ENCODE measurements around the gene SF3A2. TPM values are rescaled to one million over a fixed set of nuclear protein-coding genes. Genes with fewer than 3 reads are reported as not detected.

SF3A2 gene
- total and polyA plus RNA-seq, 10 of the 15 experiments (the other 5 are each of a cell fraction or from before 2014, with no cell fraction given), result 0.33 to 143 (median 30.6) TPM

DNA sequence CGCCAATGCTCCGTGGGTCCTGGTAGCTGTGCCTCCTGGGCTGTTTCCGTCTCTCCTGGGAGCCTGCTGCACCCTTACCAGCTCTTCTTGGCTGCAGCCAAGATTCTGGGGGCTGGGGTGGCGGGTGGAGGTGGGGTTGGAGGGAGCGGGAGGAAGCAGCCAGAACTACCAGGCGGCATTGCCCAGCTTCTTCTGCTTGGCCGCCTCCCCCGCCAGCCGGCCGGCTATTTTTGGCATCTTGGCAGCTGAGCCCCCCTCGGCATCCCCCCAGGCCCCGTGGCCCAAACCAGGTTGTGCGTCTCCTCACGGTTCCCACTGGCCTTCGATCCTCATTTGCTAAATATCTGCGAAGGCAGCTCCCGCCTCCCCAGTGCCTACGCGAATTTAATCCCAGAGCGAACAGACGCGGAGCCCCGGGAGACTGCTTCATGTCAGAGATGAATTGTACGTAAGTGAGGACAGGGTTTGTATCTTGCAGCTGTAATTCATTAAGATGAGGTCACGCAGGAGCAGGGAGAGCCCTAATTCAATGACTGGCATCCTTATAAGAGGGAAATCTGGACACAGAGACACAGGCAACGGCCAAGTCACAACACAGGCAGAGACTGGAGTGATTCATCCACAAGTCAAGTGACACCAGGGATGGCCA, 58.2 kb downstream of the SF3A2 start:
- Histone ChIP-seq H3K4me1 (ENCODE audit: control insufficient read depth, insufficient read depth, low read length) (peaks cover 11% of the 10 kb centered on the region), H3K9ac (ENCODE audit: control insufficient read depth, insufficient read depth, low read length) (no peak overlapping the region), H3K27ac (ENCODE audit: control insufficient read depth, insufficient read depth) (no peak overlapping the region), H3K9me3 (replicated peaks; ENCODE audit: control insufficient read depth, insufficient read depth, low read length) (no peaks in the 10 kb centered on the region), H4K20me1 (ENCODE audit: control insufficient read depth, insufficient read depth) (no peaks in the 10 kb centered on the region; the same call in 1 of the 2 replicates), H3K79me2 (ENCODE audit: control insufficient read depth, insufficient read depth, low read length) (no peaks in the 10 kb centered on the region; the same call in 1 of the 2 replicates), H3K27me3 (replicated peaks in 1 of 2; ENCODE audit: control insufficient read depth in 2 of 2, insufficient read depth in 2 of 2, low read length in 1 of 2) (no peaks in the 10 kb centered on the region), H3K4me3 (no peak overlapping the region), H3K4me2 (ENCODE audit: control insufficient read depth, insufficient read depth) (no peak overlapping the region), H2AFZ (ENCODE audit: control insufficient read depth, low read depth, low read length) (no peak overlapping the region), H3K36me3 (ENCODE audit: control insufficient read depth in 2 of 2, insufficient read depth in 2 of 2, low read length in 1 of 2) (no peaks in the 10 kb centered on the region)
- ChIA-PET CTCF (interaction anchor here (0.9 kb wide), 1 partner anchor 457 kb away, joined by 3 read pairs; no protein-coding TSS in a partner anchor), SMC1A (ENCODE audit: uncharacterized antibody, unreplicated experiment) (no interaction called here), POLR2A (interaction anchor here (0.5 to 0.6 kb wide), 3 partner anchors 24 to 964 kb away, joined by 4 to 6 read pairs (median 5); no protein-coding TSS in a partner anchor), RAD21 (ENCODE audit: unreplicated experiment) (no interaction called here)
- FAIRE-seq (no peak), ATAC-seq (no peak), DNase-seq (ENCODE audit: low read depth, low spot score) (no peak)
- in situ Hi-C loops (cut with MboI) (no loop called here), intact Hi-C loops (cut with micrococcal nuclease; ENCODE audit: unreplicated experiment) (no loop called here)
- BruUV-seq (replicated peaks), result no TSS peak
- 86% methylated on average over 26 of the region's 26 CpGs for WGBS (ENCODE audit: insufficient coverage, insufficient replicate concordance, low lambda C conversion rate, missing lambda C conversion rate)
- no peak for TF ChIP-seq GATAD2B (conservative IDR thresholded peaks at IDR 0.05; ENCODE audit: low read depth)
- TF ChIP-seq SREBF1 (IDR thresholded peaks at IDR 0.05; ENCODE audit: low read length), result no peak
- TF ChIP-seq NR2C2 (IDR thresholded peaks at IDR 0.05; ENCODE audit: borderline replicate concordance, control insufficient read depth, insufficient read length, low read depth), result no peak
- no peak for TF ChIP-seq ZNF687 (IDR thresholded peaks at IDR 0.05)
- no peak for TF ChIP-seq BCL11A (IDR thresholded peaks at IDR 0.05; ENCODE audit: low read depth, low read length)
- TF ChIP-seq YBX1 (IDR thresholded peaks at IDR 0.05), result no peak
- TF ChIP-seq SUPT20H (IDR thresholded peaks at IDR 0.05; ENCODE audit: borderline replicate concordance, control insufficient read depth, low read depth, low read length), result no peak
- TF ChIP-seq HCFC1 (IDR thresholded peaks at IDR 0.05; ENCODE audit: low read length), result no peak
- TF ChIP-seq RFX5 (IDR thresholded peaks at IDR 0.05; ENCODE audit: low read depth, low read length), result no peak
- TF ChIP-seq GABPA (IDR thresholded peaks at IDR 0.05; ENCODE audit: low read depth), result no peak
- TF ChIP-seq, protein P1, sequence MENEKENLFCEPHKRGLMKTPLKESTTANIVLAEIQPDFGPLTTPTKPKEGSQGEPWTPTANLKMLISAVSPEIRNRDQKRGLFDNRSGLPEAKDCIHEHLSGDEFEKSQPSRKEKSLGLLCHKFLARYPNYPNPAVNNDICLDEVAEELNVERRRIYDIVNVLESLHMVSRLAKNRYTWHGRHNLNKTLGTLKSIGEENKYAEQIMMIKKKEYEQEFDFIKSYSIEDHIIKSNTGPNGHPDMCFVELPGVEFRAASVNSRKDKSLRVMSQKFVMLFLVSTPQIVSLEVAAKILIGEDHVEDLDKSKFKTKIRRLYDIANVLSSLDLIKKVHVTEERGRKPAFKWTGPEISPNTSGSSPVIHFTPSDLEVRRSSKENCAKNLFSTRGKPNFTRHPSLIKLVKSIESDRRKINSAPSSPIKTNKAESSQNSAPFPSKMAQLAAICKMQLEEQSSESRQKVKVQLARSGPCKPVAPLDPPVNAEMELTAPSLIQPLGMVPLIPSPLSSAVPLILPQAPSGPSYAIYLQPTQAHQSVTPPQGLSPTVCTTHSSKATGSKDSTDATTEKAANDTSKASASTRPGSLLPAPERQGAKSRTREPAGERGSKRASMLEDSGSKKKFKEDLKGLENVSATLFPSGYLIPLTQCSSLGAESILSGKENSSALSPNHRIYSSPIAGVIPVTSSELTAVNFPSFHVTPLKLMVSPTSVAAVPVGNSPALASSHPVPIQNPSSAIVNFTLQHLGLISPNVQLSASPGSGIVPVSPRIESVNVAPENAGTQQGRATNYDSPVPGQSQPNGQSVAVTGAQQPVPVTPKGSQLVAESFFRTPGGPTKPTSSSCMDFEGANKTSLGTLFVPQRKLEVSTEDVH (IDR thresholded peaks at IDR 0.05; ENCODE audit: low read depth, partially characterized antibody), result no peak
- TF ChIP-seq SMAD1 (IDR thresholded peaks at IDR 0.05; ENCODE audit: low read depth, partially characterized antibody), result no peak
- TF ChIP-seq MEF2A (IDR thresholded peaks at IDR 0.05; ENCODE audit: insufficient read depth, low read depth, low read length), result no peak
- no peak for TF ChIP-seq MTA3 (IDR thresholded peaks at IDR 0.05; ENCODE audit: borderline replicate concordance, low read length)
- TF ChIP-seq MYB (IDR thresholded peaks at IDR 0.05; ENCODE audit: borderline replicate concordance, low read depth, low read length), result no peak
